Endodermal cell (in vitro differentiated cells): ENCODE results near the gene LRSAM1. TPM values are rescaled to one million over a fixed set of nuclear protein-coding genes. Genes with fewer than 3 reads are reported as not detected.

Experiments
- DNase-seq: peaks from one replicate; pipeline ENCODE4 v3.0.0-alpha.2; 2017
- H3K27ac ChIP-seq: 2 replicates; pipeline ENCODE4 v1.5.1; 2013; ENCODE audit warnings: mild to moderate bottlenecking, low read depth, low read length, moderate library complexity
- H3K27me3 ChIP-seq: 2 replicates; pipeline ENCODE4 v1.6.1; 2013; ENCODE audit warnings: mild to moderate bottlenecking, low read length, moderate library complexity; ENCODE audit not compliant: insufficient read depth, control insufficient read depth, poor library complexity, severe bottlenecking
- H3K36me3 ChIP-seq: 2 replicates; pipeline ENCODE4 v1.7.0; 2013; ENCODE audit warnings: mild to moderate bottlenecking, low read length, moderate library complexity; ENCODE audit not compliant: control insufficient read depth, insufficient read depth
- H3K4me1 ChIP-seq: one replicate; pipeline ENCODE4 v1.7.0; 2013; ENCODE audit warnings: low read length; ENCODE audit not compliant: control insufficient read depth, insufficient read depth
- H3K4me3 ChIP-seq: 2 replicates; pipeline ENCODE4 v1.5.1; 2013; ENCODE audit warnings: mild to moderate bottlenecking, low read length, moderate library complexity
- H3K9ac ChIP-seq: 2 replicates; pipeline ENCODE4 v1.6.1; 2013; ENCODE audit warnings: mild to moderate bottlenecking, low read length, moderate library complexity; ENCODE audit not compliant: poor library complexity, severe bottlenecking; ENCODE audit errors: extremely low read depth
- H3K9me3 ChIP-seq: 2 replicates; pipeline ENCODE4 v1.6.1; 2013; ENCODE audit warnings: mild to moderate bottlenecking, low read length, moderate library complexity; ENCODE audit not compliant: control insufficient read depth
- H3K27ac Mint-ChIP-seq: 2 replicates; pipeline ENCODE4 v1.8.0; 2020; ENCODE audit warnings: mixed read lengths
- H3K27me3 Mint-ChIP-seq: 2 replicates; pipeline ENCODE4 v1.8.0; 2021; ENCODE audit warnings: mild to moderate bottlenecking, mixed read lengths; ENCODE audit not compliant: insufficient read depth
- H3K36me3 Mint-ChIP-seq: 2 replicates; pipeline ENCODE4 v1.8.0; 2020; ENCODE audit warnings: low read depth, mixed read lengths
- H3K4me1 Mint-ChIP-seq: 2 replicates; pipeline ENCODE4 v1.8.0; 2020; ENCODE audit warnings: mixed read lengths
- H3K4me3 Mint-ChIP-seq: 2 replicates; pipeline ENCODE4 v1.8.0; 2020; ENCODE audit warnings: mild to moderate bottlenecking, moderate library complexity, mixed read lengths
- H3K9me3 Mint-ChIP-seq: 2 replicates; pipeline ENCODE4 v1.8.0; 2020; ENCODE audit warnings: mild to moderate bottlenecking, mixed read lengths
- CTCF ChIP-seq: fragments of 200-600 bp; sonication (generic); conservative IDR thresholded peaks from 2 replicates; pipeline ENCODE4 v1.5.0; 2021; ENCODE audit warnings: antibody characterized with exemption, mild to moderate bottlenecking
- WGBS, 2 experiments: methylation state at CpG; one replicate each; pipeline versions ENCODE4 v1.1.5 to v1.1.7; 2013; ENCODE audit warnings: missing lambda C conversion rate in 2 of 2, mixed read lengths in 1 of 2; ENCODE audit not compliant: insufficient coverage in 1 of 2, insufficient read length in 1 of 2; 5-methylcytosine and 5-hydroxymethylcytosine counted together
- total RNA-seq, 2 donors: library from RNA; stranded (reverse); fragmentation: NEBNext Ultra II Directional in 1 of 2; extraction: Animal tissue kit (Norgen Biotek cat#: 25700) in 1 of 2; gene quantifications; 2 replicates in 1 of 2; 3 replicates in 1 of 2; pipeline ENCODE4 v1.2.1, GENCODE V29; 2021

Gene LRSAM1
- total RNA-seq, 2 donors from 2014 or later = 18.4 to 19.8 TPM

- peaks cover 7% of the 10 kb centered on the region for H3K4me1 ChIP-seq
- Mint-ChIP-seq H3K9me3 (no peaks in the 10 kb centered on the region), H3K27ac (no peak overlapping the region), H3K27me3 (no peaks in the 10 kb centered on the region), H3K36me3 (peaks cover 25% of the 10 kb centered on the region), H3K4me3 (no peak overlapping the region), H3K4me1 (peaks cover 4% of the 10 kb centered on the region)
- H3K4me3 ChIP-seq = no peak overlapping the region
- H3K9me3 ChIP-seq = no peaks in the 10 kb centered on the region
- no peaks in the 10 kb centered on the region for H3K27me3 ChIP-seq
- DNase-seq = no peak
- WGBS, 2 experiments = 87 to 96% methylated on average over 15 to 22 of the region's 22 CpGs
- no peak overlapping the region for H3K27ac ChIP-seq
- peaks cover 32% of the 10 kb centered on the region for H3K36me3 ChIP-seq
- H3K9ac ChIP-seq = no peak overlapping the region
- TF ChIP-seq CTCF = no peak
Observed at GRCh38 chr9:127403507-127404192, 47.7 kb upstream of the LRSAM1 start.

GRCh38 chr9:127404631-127405030, 46.7 kb upstream of the LRSAM1 start:
- H3K27me3 ChIP-seq = no peaks in the 10 kb centered on the region
- Mint-ChIP-seq H3K27me3 (no peaks in the 10 kb centered on the region), H3K9me3 (no peaks in the 10 kb centered on the region), H3K27ac (no peak overlapping the region), H3K36me3 (peaks cover 25% of the 10 kb centered on the region), H3K4me1 (peaks cover 3% of the 10 kb centered on the region), H3K4me3 (no peak overlapping the region)
- no peak for TF ChIP-seq CTCF
- no peaks in the 10 kb centered on the region for H3K9me3 ChIP-seq
- H3K36me3 ChIP-seq = peaks cover 31% of the 10 kb centered on the region
- H3K4me3 ChIP-seq = no peak overlapping the region
- DNase-seq = no peak
- peaks cover 7% of the 10 kb centered on the region for H3K4me1 ChIP-seq
- 95 to 96% methylated on average over 5 to 23 of the region's 23 CpGs for WGBS, 2 experiments
- no peak overlapping the region for H3K27ac ChIP-seq
- no peak overlapping the region for H3K9ac ChIP-seq

GRCh38 chr9:127405344-127406125, 45.8 kb upstream of the LRSAM1 start:
- 92 to 98% methylated on average over 16 to 20 of the region's 20 CpGs for WGBS, 2 experiments
- no peak overlapping the region for H3K4me3 Mint-ChIP-seq

More at GRCh38 chr9:127405344-127406125, 45.8 kb upstream of the LRSAM1 start:
- Histone ChIP-seq H3K4me1 (peaks cover 7% of the 10 kb centered on the region), H3K9me3 (no peaks in the 10 kb centered on the region), H3K27me3 (no peaks in the 10 kb centered on the region), H3K27ac (no peak overlapping the region), H3K9ac (no peak overlapping the region), H3K4me3 (no peak overlapping the region), H3K36me3 (peaks cover 22% of the 10 kb centered on the region)
- Mint-ChIP-seq H3K9me3 (no peaks in the 10 kb centered on the region), H3K36me3 (peaks cover 22% of the 10 kb centered on the region), H3K4me1 (peaks cover 3% of the 10 kb centered on the region), H3K27me3 (no peaks in the 10 kb centered on the region), H3K27ac (no peak overlapping the region)
- no peak for TF ChIP-seq CTCF
- DNase-seq = no peak
